ENCODE measurements around the gene ICE1. TPM values are rescaled to one million over a fixed set of nuclear protein-coding genes. Genes with fewer than 3 reads are reported as not detected.
"Not testable (repeated sequence)": the region's sequence is repeated elsewhere in the genome, so short reads cannot be mapped to it uniquely, and the experiment has no call there.

Gene ICE1
- total RNA-seq, 2 donors from 2014 or later, result 17.2 to 18.5 TPM

DNA sequence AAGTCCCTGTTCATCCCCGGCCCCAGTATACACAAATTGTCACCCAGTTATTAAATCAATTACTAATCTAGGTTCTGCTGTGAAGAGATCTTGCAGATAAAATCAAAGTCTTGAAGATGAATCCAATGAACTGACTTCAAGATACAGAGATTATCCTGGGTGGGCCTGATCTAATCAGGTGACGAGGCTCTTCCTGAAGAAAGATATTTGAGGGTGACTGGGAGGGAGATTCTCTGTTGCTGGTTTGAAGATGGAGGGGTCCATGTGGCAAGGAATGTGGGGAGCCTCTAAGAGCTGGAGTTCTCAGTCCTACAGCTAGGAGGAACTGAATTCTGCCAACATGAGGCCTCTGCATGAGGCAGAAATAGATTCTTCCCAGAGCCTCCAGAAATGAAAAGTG lies 36.1 kb upstream of the ICE1 start:
- no peak overlapping the region for H3K4me3 ChIP-seq
- DNase-seq (ENCODE audit: low spot score), result no peak
- no peak overlapping the region for H3K27ac ChIP-seq
- no peaks in the 10 kb centered on the region for H3K27me3 ChIP-seq
- no peaks in the 10 kb centered on the region for H3K4me1 ChIP-seq
- H3K36me3 ChIP-seq, result no peaks in the 10 kb centered on the region
- TF ChIP-seq, protein P1, sequence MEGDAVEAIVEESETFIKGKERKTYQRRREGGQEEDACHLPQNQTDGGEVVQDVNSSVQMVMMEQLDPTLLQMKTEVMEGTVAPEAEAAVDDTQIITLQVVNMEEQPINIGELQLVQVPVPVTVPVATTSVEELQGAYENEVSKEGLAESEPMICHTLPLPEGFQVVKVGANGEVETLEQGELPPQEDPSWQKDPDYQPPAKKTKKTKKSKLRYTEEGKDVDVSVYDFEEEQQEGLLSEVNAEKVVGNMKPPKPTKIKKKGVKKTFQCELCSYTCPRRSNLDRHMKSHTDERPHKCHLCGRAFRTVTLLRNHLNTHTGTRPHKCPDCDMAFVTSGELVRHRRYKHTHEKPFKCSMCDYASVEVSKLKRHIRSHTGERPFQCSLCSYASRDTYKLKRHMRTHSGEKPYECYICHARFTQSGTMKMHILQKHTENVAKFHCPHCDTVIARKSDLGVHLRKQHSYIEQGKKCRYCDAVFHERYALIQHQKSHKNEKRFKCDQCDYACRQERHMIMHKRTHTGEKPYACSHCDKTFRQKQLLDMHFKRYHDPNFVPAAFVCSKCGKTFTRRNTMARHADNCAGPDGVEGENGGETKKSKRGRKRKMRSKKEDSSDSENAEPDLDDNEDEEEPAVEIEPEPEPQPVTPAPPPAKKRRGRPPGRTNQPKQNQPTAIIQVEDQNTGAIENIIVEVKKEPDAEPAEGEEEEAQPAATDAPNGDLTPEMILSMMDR (IDR thresholded peaks at IDR 0.05), result no peak
- no peaks in the 10 kb centered on the region for H3K9me3 ChIP-seq

DNA sequence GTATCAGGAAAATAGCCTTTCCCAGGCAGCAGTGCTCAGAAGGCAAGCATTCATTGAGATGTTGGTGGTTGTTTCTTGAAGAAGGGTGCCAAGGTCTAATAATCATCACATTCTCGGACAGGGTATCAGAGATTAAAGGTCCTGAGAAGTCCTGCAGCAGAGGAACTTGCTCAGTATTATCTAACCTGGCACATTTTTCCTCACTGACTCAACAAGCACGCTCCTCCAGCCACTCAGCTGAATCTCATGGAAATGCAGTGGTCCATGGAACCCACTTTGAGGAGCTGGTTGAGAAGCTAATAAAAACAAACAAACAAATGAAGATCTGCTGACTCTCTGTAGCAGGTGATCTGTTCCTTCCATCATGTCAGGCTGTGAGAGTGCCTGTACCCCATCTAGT lies 35.3 kb upstream of the ICE1 start:
- Histone ChIP-seq H3K9me3 (no peaks in the 10 kb centered on the region), H3K36me3 (no peaks in the 10 kb centered on the region), H3K27ac (no peak overlapping the region), H3K4me3 (no peak overlapping the region), H3K4me1 (no peaks in the 10 kb centered on the region), H3K27me3 (no peaks in the 10 kb centered on the region)
- TF ChIP-seq, protein P1 (IDR thresholded peaks at IDR 0.05), result no peak
- DNase-seq (ENCODE audit: low spot score), result no peak

DNA sequence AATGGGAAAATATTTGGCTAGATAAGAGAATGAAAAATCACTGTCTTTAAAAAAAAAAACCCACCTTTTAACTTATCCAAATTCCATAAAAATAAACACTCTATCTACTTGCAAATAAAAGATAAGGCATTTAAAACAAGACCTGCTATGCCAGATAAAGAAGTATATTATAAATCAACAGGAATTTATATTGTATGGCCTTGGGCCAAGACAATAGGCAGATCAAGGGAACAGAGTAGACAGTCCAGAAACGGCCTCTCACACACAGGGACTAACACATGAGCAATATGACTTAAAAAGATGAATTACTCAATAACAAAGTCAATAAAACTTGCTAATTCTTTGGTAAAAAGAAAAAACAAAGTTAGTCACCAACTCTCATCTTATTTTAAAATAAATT lies 34.7 kb upstream of the ICE1 start:
- H3K9me3 ChIP-seq, result no peaks in the 10 kb centered on the region
- H3K4me1 ChIP-seq, result no peaks in the 10 kb centered on the region
- H3K36me3 ChIP-seq, result no peaks in the 10 kb centered on the region
- H3K27me3 ChIP-seq, result no peaks in the 10 kb centered on the region
- no peak overlapping the region for H3K4me3 ChIP-seq
- no peak overlapping the region for H3K27ac ChIP-seq
- no peak for DNase-seq (ENCODE audit: low spot score)
- TF ChIP-seq, protein P1 (IDR thresholded peaks at IDR 0.05), result no peak

DNA sequence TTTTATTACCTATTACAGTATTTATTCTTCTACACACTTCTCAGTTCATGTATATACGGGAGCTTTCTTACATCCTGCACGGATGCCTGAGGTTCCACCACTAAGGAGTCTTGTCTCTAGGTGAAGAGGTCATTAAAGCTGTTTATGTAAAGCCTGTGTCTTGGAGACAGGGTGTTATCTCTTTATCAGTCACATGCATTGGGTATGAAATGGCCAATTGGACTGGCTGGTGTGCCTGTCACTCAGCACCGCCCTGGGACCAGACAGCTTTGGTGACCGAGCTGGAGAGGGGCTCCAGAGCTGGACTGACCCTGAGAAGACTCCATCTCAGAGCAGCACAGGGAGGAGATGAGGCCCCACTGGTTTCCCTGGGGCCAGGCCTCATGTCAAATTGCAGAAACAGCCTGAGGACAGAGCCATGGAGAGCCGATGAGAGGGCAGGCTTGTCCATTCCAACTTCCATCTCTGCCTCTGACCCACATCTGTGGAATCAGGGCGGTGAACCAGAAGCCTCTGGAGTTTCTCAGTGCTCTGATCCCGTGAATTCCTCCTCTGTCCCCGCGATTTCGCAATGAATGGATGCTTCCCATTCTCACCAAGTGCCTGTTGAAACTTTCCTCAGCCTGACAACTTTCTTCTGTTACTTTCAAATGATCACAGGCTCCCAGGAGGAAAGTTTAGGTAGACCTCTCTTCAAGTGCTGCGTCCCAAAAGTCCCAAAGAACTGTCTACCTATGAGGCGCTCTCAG lies 32.2 kb upstream of the ICE1 start:
- not testable (repeated sequence) for H3K36me3 ChIP-seq; H3K4me3 ChIP-seq; H3K4me1 ChIP-seq; DNase-seq (ENCODE audit: low spot score); H3K27ac ChIP-seq; H3K9me3 ChIP-seq; H3K27me3 ChIP-seq

DNA sequence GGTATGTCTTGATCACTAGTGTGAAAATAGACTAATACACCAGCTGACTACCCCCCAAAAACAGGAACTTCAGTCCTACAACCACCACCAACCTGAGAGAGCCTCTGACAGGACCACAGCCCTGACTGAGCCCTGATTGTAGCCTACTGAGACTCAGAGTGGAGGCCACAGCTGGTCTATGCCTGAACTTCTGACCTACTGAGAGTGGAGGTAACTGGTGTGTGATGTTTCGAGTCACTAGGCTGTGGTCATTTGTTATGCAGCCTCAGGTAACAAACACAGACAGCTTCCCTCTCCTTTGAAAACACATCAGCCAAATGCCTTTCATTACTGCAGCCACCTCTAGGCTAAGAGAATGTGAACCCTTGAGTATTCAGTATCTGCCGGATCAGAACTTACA lies 30.0 kb upstream of the ICE1 start:
- not testable (repeated sequence) for H3K4me3 ChIP-seq; H3K27ac ChIP-seq; H3K36me3 ChIP-seq; DNase-seq (ENCODE audit: low spot score); H3K4me1 ChIP-seq; H3K9me3 ChIP-seq; H3K27me3 ChIP-seq

DNA sequence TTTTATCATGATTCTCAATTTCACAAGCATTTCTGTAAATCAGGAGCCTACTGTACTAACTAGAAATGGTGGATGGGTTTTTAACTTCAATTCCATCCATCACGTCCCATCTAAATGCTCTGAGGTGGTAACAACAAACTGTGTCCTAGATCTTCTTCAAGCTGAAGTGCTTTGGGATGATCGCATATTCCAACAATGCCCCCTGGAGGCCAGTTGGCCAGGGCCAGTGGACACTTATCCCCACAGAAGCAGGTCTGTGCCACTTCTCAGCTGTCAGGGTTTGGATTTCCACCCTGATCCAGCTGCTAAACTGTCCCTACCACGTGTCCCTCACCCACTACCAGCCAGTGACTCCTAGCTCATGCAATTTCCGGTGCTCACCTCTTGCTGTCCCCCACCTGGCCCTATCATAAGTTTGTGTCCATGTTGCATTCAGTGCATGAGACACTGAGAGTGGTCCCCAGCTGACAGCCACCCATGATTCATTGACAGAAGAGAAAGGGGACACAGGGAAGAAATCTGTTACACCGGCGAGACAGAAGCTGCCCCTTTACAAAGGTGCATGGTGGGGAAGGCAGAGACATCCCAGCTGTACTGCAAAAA lies 28.0 kb upstream of the ICE1 start:
- H3K36me3 ChIP-seq; DNase-seq (ENCODE audit: low spot score); H3K4me3 ChIP-seq; H3K27me3 ChIP-seq; H3K9me3 ChIP-seq; H3K4me1 ChIP-seq; H3K27ac ChIP-seq: not testable (repeated sequence)
- TF ChIP-seq, protein P1 (IDR thresholded peaks at IDR 0.05), result peak; percentile 22 to 63

DNA sequence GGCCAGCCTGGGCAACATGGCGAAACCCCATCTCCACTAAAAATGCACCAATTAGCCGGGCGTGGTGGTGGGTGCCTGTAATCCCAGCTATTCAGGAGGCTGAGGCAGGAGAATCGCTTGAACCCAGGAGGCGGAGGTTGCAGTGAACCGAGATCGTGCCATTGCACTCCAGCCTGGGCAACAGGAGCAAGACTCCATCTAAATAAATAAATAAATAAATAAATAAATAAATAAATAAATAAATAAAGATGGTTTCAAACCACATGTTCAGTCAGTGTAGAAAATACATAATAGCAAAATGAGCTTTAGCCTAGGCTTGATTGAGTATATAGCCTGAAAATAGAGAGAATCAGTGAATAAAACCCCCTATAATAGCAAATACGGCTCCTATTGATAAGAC lies 27.4 kb upstream of the ICE1 start:
- not testable (repeated sequence) for H3K27me3 ChIP-seq; H3K27ac ChIP-seq; H3K4me3 ChIP-seq; H3K4me1 ChIP-seq; DNase-seq (ENCODE audit: low spot score); H3K9me3 ChIP-seq; H3K36me3 ChIP-seq

All from right atrium auricular region (tissue), 2 donors.